AG09309 (cell line): Measurements from ENCODE around the gene COG5.

ENCODE experiments used
- DNase-seq: peaks from one replicate; pipeline ENCODE4 v3.0.0-alpha.2; 2010; ENCODE audit warnings: low read depth
- H3K4me3 ChIP-seq: 2 replicates; pipeline ENCODE4 v1.5.1; 2011; ENCODE audit warnings: mild to moderate bottlenecking, low read depth, low read length, moderate library complexity; ENCODE audit not compliant: control insufficient read depth
- CTCF ChIP-seq: IDR thresholded peaks from 2 replicates; pipeline ENCODE4 v1.5.1; 2011; ENCODE audit warnings: mild to moderate bottlenecking, low read depth, low read length, inconsistent platforms; ENCODE audit not compliant: insufficient read depth, control insufficient read depth; ENCODE audit errors: missing control alignments

The COG5 gene

GRCh38 chr7:107370816-107371215 lies 192.9 kb downstream of the COG5 start:
- no peak for TF ChIP-seq CTCF
- no peak for DNase-seq
- no peak overlapping the region for H3K4me3 ChIP-seq

GRCh38 chr7:107364787-107365186 lies 198.9 kb downstream of the COG5 start:
- H3K4me3 ChIP-seq: no peak overlapping the region
- no peak for TF ChIP-seq CTCF

GRCh38 chr7:107359520-107360316 lies 204.0 kb downstream of the COG5 start:
- no peak for DNase-seq
- no peak overlapping the region for H3K4me3 ChIP-seq
- TF ChIP-seq CTCF: no peak

More at GRCh38 chr7:107364787-107365186, 198.9 kb downstream of the COG5 start:
- no peak for DNase-seq

GRCh38 chr7:107355616-107356015 lies 208.1 kb downstream of the COG5 start:
- DNase-seq: peak; percentile 10
- no peak for TF ChIP-seq CTCF
- no peak overlapping the region for H3K4me3 ChIP-seq

GRCh38 chr7:107354640-107355039 lies 209.1 kb downstream of the COG5 start:
- no peak for TF ChIP-seq CTCF
- no peak for DNase-seq
- H3K4me3 ChIP-seq: no peak overlapping the region

GRCh38 chr7:107353701-107354100 lies 210.0 kb downstream of the COG5 start:
- H3K4me3 ChIP-seq: no peak overlapping the region
- no peak for TF ChIP-seq CTCF
- no peak for DNase-seq
